Fibroblast of lung (primary cell): ENCODE results near the gene RNF175. TPM values are rescaled to one million over a fixed set of nuclear protein-coding genes. Genes with fewer than 3 reads are reported as not detected.
A peak's percentile ranks its signal among the peaks of the same experiment; 100 is the strongest.

Experiments used
- DNase-seq, 2 donors: peaks; one replicate each; pipeline versions ENCODE4 v3.0.0 to v3.0.0-alpha.2; 2010; ENCODE audit warnings: low read depth in 2 of 2
- H2AFZ ChIP-seq: 2 replicates; pipeline ENCODE4 v1.5.1; 2012; ENCODE audit warnings: low read length, control low read depth, inconsistent platforms
- H3K27ac ChIP-seq: 2 replicates; pipeline ENCODE4 v1.5.1; 2011; ENCODE audit warnings: low read length, control low read depth; ENCODE audit not compliant: insufficient read depth
- H3K27me3 ChIP-seq: 2 replicates; pipeline ENCODE4 v1.5.1; 2011; ENCODE audit warnings: mild to moderate bottlenecking, low read length; ENCODE audit not compliant: control insufficient read depth, insufficient read depth
- H3K36me3 ChIP-seq: 2 replicates; pipeline ENCODE4 v1.5.1; 2011; ENCODE audit warnings: low read length; ENCODE audit not compliant: control insufficient read depth, insufficient read depth
- H3K4me1 ChIP-seq: 2 replicates; pipeline ENCODE4 v1.5.1; 2011; ENCODE audit warnings: low read length; ENCODE audit not compliant: control insufficient read depth, insufficient read depth; ENCODE audit errors: extremely low read depth
- H3K4me2 ChIP-seq: 2 replicates; pipeline ENCODE4 v1.5.1; 2011; ENCODE audit warnings: low read length, control low read depth; ENCODE audit not compliant: insufficient read depth; ENCODE audit errors: extremely low read depth
- H3K4me3 ChIP-seq, 4 experiments: fragments of 200-600 bp in 1 of 4; sonication (generic) in 1 of 4; replicated peaks in 1 of 4; 2 replicates each; pipeline ENCODE4 v1.5.1; 2011 to 2016; ENCODE audit warnings: low read length in 4 of 4, low read depth in 3 of 4, mild to moderate bottlenecking in 3 of 4, control low read depth in 2 of 4, inconsistent platforms in 1 of 4, mixed read lengths in 1 of 4; ENCODE audit not compliant: insufficient read depth in 1 of 4; ENCODE audit errors: control extremely low read depth in 1 of 4
- H3K79me2 ChIP-seq: 2 replicates; pipeline ENCODE4 v1.5.1; 2012; ENCODE audit warnings: mild to moderate bottlenecking, low read length, inconsistent platforms; ENCODE audit not compliant: control insufficient read depth, insufficient read depth
- H3K9ac ChIP-seq: 2 replicates; pipeline ENCODE4 v1.5.1; 2011; ENCODE audit warnings: mild to moderate bottlenecking, low read length, control low read depth; ENCODE audit not compliant: insufficient read depth
- H3K9me3 ChIP-seq: 2 replicates; pipeline ENCODE4 v1.5.1; 2012; ENCODE audit warnings: low read depth, low read length; ENCODE audit not compliant: control insufficient read depth, insufficient read depth
- H4K20me1 ChIP-seq: 2 replicates; pipeline ENCODE4 v1.5.1; 2011; ENCODE audit warnings: low read length; ENCODE audit not compliant: control insufficient read depth, insufficient read depth; ENCODE audit errors: extremely low read depth
- EZH2 ChIP-seq: IDR thresholded peaks from 2 replicates; pipeline ENCODE4 v1.5.1; 2012; ENCODE audit warnings: low read length, control low read depth, mild to moderate bottlenecking; ENCODE audit errors: missing control alignments
- polyA plus RNA-seq, 2 donors: library from polyadenylated mRNA; depleted of rRNA in 1 of 2; stranded (reverse) in 1 of 2; unstranded in 1 of 2; fragments of >200 nt; gene quantifications; 2 replicates each; pipeline ENCODE4 v1.2.1, GENCODE V29; 2011 to 2012; ENCODE audit warnings: missing spikeins in 1 of 2
- total RNA-seq: library from RNA; depleted of rRNA; stranded (reverse); fragments of >200 nt; gene quantifications from 2 replicates; pipeline ENCODE4 v1.2.1, GENCODE V29; 2014
- TF ChIP-seq, protein P1 (sequence below), 2 donors: IDR thresholded peaks in 1 of 2; conservative IDR thresholded peaks in 1 of 2; 1 replicate in 1 of 2; 2 replicates in 1 of 2; pipeline ENCODE4 v1.5.1; 2011 to 2012; ENCODE audit warnings: low read length in 2 of 2, control low read depth in 1 of 2, inconsistent platforms in 1 of 2, low read depth in 1 of 2, mild to moderate bottlenecking in 1 of 2

Gene RNF175
- total and polyA plus RNA-seq, 2 donors (not counting 1 experiment from before 2014, with no cell fraction given): not detected

DNA sequence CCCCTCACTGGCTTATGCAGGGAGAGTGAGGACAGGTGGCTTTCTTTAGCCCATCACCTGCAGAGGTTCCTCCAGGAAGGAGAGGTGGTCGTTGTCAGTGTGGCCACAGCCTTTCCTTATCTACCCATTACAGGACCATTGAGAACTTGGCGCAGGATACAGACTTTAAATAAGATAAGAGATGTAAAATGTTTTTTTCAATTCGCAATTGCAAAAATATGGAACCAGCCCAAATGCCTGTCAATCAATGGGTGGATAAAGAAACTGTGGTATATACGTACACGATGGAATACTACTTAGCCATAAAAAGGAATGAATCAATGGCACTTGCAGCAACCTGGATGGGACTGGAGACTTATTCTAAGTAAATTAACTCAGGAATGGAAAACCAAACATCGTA is 6.9 kb upstream of the RNF175 start:
- H3K4me2 ChIP-seq: no peak overlapping the region
- H3K27me3 ChIP-seq: no peaks in the 10 kb centered on the region
- H3K4me3 ChIP-seq: no peak overlapping the region
- H3K79me2 ChIP-seq: no peaks in the 10 kb centered on the region
- no peaks in the 10 kb centered on the region for H3K36me3 ChIP-seq
- TF ChIP-seq, protein P1, sequence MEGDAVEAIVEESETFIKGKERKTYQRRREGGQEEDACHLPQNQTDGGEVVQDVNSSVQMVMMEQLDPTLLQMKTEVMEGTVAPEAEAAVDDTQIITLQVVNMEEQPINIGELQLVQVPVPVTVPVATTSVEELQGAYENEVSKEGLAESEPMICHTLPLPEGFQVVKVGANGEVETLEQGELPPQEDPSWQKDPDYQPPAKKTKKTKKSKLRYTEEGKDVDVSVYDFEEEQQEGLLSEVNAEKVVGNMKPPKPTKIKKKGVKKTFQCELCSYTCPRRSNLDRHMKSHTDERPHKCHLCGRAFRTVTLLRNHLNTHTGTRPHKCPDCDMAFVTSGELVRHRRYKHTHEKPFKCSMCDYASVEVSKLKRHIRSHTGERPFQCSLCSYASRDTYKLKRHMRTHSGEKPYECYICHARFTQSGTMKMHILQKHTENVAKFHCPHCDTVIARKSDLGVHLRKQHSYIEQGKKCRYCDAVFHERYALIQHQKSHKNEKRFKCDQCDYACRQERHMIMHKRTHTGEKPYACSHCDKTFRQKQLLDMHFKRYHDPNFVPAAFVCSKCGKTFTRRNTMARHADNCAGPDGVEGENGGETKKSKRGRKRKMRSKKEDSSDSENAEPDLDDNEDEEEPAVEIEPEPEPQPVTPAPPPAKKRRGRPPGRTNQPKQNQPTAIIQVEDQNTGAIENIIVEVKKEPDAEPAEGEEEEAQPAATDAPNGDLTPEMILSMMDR (conservative IDR thresholded peaks at IDR 0.05 in 1 of 2, IDR thresholded peaks at IDR 0.05 in 1 of 2; ENCODE audit: low read depth in 1 of 2, low read length in 2 of 2): no peak
- no peak for TF ChIP-seq EZH2
- H3K4me1 ChIP-seq: no peaks in the 10 kb centered on the region
- no peak for DNase-seq
- H4K20me1 ChIP-seq: no peaks in the 10 kb centered on the region
- no peak overlapping the region for H3K9ac ChIP-seq
- H2AFZ ChIP-seq: no peak overlapping the region
- H3K27ac ChIP-seq: no peak overlapping the region
- H3K9me3 ChIP-seq: no peaks in the 10 kb centered on the region

DNA sequence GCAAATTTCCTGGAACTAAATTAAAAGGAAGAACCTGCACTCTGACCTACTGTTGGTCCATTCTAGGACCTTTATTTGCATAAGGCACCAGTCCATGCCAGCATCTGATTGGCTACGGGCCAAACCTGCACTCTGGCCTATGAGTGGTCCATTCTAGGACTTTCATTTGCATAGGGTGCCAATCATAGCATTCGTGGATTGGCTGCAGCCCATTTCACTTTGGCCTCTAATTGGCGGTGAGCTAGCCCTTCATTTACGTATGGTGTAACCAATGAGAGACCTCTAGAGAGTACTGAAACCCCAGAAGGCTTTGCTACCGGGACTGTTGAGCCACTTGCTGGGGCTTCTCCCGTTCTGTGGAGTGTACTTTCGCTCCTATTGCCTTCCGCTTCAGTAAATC is 6.1 kb upstream of the RNF175 start:
- Histone ChIP-seq H3K79me2 (no peaks in the 10 kb centered on the region), H3K9me3 (no peaks in the 10 kb centered on the region)

DNA sequence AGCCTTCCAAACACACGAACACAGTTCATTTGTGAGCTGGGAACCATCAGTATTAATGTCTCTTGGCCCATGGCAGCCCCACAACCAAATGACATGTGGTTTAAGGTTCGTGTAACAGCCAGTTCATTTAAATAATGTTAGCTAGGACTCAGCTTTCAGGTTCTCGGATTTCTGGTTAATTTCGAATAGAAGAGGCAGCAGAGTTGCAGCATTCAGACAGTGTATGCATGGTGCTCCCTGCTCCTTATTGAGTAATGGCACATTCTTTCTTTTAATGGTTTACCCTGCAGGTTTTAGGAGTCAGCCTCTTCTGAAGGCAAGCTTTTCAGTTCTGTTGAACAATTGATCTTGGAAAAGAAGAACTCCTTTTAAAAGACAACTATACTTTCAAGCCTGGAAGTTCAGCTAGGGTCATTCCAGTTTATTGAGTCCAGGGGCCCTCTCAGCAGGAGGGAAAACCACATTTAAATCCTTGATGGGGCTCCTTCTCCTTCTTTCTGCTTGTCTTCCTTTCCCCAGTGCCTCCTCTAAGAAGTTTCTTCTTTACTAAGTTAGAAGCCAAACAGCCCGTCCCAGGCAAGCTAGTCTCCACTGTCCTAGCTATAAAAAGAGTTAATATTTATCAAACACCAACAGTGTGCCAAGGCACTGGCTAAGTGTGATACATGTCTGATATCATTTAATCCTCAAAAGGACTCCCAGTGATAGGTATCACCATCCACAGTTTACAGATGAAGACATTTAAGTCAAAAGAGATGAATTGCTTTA is 5.0 kb upstream of the RNF175 start:
- Histone ChIP-seq H3K9ac (no peak overlapping the region), H3K4me1 (no peaks in the 10 kb centered on the region), H3K4me2 (no peak overlapping the region), H3K4me3 (no peak overlapping the region), H3K36me3 (no peaks in the 10 kb centered on the region), H2AFZ (no peak overlapping the region), H4K20me1 (no peaks in the 10 kb centered on the region), H3K27ac (no peak overlapping the region), H3K27me3 (peaks cover 5% of the 10 kb centered on the region), H3K9me3 (no peaks in the 10 kb centered on the region), H3K79me2 (no peaks in the 10 kb centered on the region)
- no peak for TF ChIP-seq EZH2
- TF ChIP-seq, protein P1 (conservative IDR thresholded peaks at IDR 0.05 in 1 of 2, IDR thresholded peaks at IDR 0.05 in 1 of 2; ENCODE audit: low read depth in 1 of 2, low read length in 2 of 2): no peak
- DNase-seq: peak in 1 of 2 donors; percentile 67

More for the DNA sequence above, 6.1 kb upstream of the RNF175 start:
- H2AFZ ChIP-seq: no peak overlapping the region
- H3K27ac ChIP-seq: no peak overlapping the region
- H3K4me3 ChIP-seq: no peak overlapping the region
- no peaks in the 10 kb centered on the region for H3K36me3 ChIP-seq
- TF ChIP-seq, protein P1 (conservative IDR thresholded peaks at IDR 0.05 in 1 of 2, IDR thresholded peaks at IDR 0.05 in 1 of 2; ENCODE audit: low read depth in 1 of 2, low read length in 2 of 2): no peak
- no peak for TF ChIP-seq EZH2
- H3K9ac ChIP-seq: no peak overlapping the region
- no peaks in the 10 kb centered on the region for H3K4me1 ChIP-seq
- no peaks in the 10 kb centered on the region for H3K27me3 ChIP-seq
- DNase-seq: no peak
- no peak overlapping the region for H3K4me2 ChIP-seq
- no peaks in the 10 kb centered on the region for H4K20me1 ChIP-seq
